ENCODE measurements around the gene CLASP1. TPM values are rescaled to one million over a fixed set of nuclear protein-coding genes. Genes with fewer than 3 reads are reported as not detected.

Gene CLASP1
- total RNA-seq, 4 donors from 2014 or later: 14.1 to 110 (median 55.9) TPM

DNA sequence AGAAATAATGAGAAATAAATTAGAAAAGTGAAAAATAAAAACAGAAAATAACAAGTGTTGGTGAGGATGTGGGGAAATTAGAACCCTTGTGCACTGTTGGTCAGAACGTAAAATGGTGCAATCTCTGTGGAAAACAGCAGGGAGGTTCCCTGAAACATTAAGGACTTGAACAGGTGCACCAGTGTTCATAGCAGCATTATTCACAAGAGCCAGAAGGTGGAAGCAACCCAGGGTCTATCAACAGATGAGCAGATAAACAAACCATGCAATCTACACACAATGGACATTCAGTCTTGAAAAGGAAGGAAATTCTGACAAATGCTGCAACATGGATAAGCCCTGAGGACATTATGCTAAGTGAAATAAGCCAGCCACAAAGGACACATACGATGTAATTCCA lies 306.1 kb downstream of the CLASP1 start:
- Histone ChIP-seq H3K27ac (no peak overlapping the region), H3K9me3 (no peaks in the 10 kb centered on the region), H3K36me3 (no peaks in the 10 kb centered on the region), H3K4me3 (no peak overlapping the region), H3K27me3 (no peaks in the 10 kb centered on the region), H3K4me1 (no peaks in the 10 kb centered on the region)
- TF ChIP-seq, protein P1, sequence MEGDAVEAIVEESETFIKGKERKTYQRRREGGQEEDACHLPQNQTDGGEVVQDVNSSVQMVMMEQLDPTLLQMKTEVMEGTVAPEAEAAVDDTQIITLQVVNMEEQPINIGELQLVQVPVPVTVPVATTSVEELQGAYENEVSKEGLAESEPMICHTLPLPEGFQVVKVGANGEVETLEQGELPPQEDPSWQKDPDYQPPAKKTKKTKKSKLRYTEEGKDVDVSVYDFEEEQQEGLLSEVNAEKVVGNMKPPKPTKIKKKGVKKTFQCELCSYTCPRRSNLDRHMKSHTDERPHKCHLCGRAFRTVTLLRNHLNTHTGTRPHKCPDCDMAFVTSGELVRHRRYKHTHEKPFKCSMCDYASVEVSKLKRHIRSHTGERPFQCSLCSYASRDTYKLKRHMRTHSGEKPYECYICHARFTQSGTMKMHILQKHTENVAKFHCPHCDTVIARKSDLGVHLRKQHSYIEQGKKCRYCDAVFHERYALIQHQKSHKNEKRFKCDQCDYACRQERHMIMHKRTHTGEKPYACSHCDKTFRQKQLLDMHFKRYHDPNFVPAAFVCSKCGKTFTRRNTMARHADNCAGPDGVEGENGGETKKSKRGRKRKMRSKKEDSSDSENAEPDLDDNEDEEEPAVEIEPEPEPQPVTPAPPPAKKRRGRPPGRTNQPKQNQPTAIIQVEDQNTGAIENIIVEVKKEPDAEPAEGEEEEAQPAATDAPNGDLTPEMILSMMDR (IDR thresholded peaks at IDR 0.05): no peak
- no peak for TF ChIP-seq POLR2A (IDR thresholded peaks at IDR 0.05)
- no peak for DNase-seq
- intact Hi-C loops (cut with DNase I; ENCODE audit: low total_unique reads): no loop called here

DNA sequence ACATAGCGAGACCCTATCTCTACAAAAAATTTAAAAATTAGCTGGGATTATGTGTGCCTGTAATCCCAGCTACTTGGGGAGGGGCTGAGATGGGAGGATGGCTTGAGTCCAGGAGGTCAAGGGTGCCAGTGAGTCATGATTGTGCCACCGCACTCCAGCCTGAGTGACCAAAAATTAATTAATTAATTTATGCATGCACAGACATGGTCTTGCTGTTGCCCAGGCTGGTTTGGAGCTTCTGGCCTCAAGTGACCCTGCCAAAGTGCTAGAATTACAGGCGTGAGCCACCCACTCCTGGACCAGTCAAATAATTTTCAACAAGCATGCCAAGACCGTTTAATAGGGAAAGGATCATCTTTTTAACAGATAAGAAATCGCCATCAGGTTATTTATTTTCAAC lies 306.5 kb downstream of the CLASP1 start:
- no peak for DNase-seq
- TF ChIP-seq, protein P1 (IDR thresholded peaks at IDR 0.05): no peak
- TF ChIP-seq POLR2A (IDR thresholded peaks at IDR 0.05): no peak
- Histone ChIP-seq H3K4me3 (no peak overlapping the region), H3K27ac (no peak overlapping the region), H3K4me1 (no peaks in the 10 kb centered on the region), H3K27me3 (no peaks in the 10 kb centered on the region), H3K36me3 (no peaks in the 10 kb centered on the region), H3K9me3 (no peaks in the 10 kb centered on the region)
- intact Hi-C loops (cut with DNase I; ENCODE audit: low total_unique reads): no loop called here

- TF ChIP-seq, protein P1 (IDR thresholded peaks at IDR 0.05): no peak
- TF ChIP-seq POLR2A (IDR thresholded peaks at IDR 0.05): no peak
- H3K9me3 ChIP-seq: no peaks in the 10 kb centered on the region
- H3K4me1 ChIP-seq: no peaks in the 10 kb centered on the region
- H3K27ac ChIP-seq: no peak overlapping the region
- H3K4me3 ChIP-seq: no peak overlapping the region
- no peak for DNase-seq
- intact Hi-C loops (cut with DNase I; ENCODE audit: low total_unique reads): no loop called here
- H3K36me3 ChIP-seq: no peaks in the 10 kb centered on the region
- H3K27me3 ChIP-seq: no peaks in the 10 kb centered on the region
These were observed 308.3 kb downstream of the CLASP1 start for GRCh38 chr2:121340926-121341325.

DNA sequence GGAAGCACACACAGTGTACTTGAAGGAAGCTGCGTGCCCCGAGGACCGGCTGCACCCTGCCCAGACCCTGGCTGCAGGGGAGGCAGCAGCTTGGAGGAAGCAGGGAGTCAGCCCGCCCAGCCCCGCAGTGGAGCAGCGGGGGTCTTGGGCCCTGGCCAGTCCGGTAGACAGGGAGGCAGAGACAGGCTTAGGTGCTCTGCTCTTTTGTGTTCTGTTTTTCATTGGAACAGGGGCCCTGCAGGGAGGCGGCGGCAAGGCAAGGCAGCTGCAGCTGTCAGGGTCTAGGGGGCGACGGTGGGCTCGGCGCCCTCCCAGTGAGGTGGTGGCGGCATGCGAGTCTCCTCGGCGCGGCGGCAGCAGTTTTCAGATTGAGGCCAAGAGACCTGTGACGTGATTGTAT lies 311.0 kb downstream of the CLASP1 start:
- no peak for TF ChIP-seq POLR2A (IDR thresholded peaks at IDR 0.05)
- TF ChIP-seq, protein P1 (IDR thresholded peaks at IDR 0.05): no peak
- Histone ChIP-seq H3K27me3 (no peaks in the 10 kb centered on the region), H3K9me3 (no peaks in the 10 kb centered on the region), H3K27ac (no peak overlapping the region), H3K4me1 (no peaks in the 10 kb centered on the region), H3K4me3 (no peak overlapping the region), H3K36me3 (no peaks in the 10 kb centered on the region)
- intact Hi-C loops (cut with DNase I; ENCODE audit: low total_unique reads): no loop called here
- no peak for DNase-seq

- H3K4me1 ChIP-seq: no peaks in the 10 kb centered on the region
- no peaks in the 10 kb centered on the region for H3K9me3 ChIP-seq
- H3K27me3 ChIP-seq: no peaks in the 10 kb centered on the region
- H3K27ac ChIP-seq: no peak overlapping the region
- DNase-seq: no peak
- H3K4me3 ChIP-seq: no peak overlapping the region
- TF ChIP-seq, protein P1 (IDR thresholded peaks at IDR 0.05): no peak
- no peak for TF ChIP-seq POLR2A (IDR thresholded peaks at IDR 0.05)
- no peaks in the 10 kb centered on the region for H3K36me3 ChIP-seq
- intact Hi-C loops (cut with DNase I; ENCODE audit: low total_unique reads): no loop called here
These were observed 312.6 kb downstream of the CLASP1 start for GRCh38 chr2:121336528-121337294.
